Right lobe of liver (tissue), 6 donors: ENCODE measurements around the gene EIF3B. TPM values are rescaled to one million over a fixed set of nuclear protein-coding genes. Genes with fewer than 3 reads are reported as not detected.
"Not testable (repeated sequence)": the region's sequence is repeated elsewhere in the genome, so short reads cannot be mapped to it uniquely, and the experiment has no call there.

Experiments used
- ATAC-seq, 4 donors: fragments of 200-7000 bp; cut with Tn5 transposase; one replicate each; pipeline ENCODE4 v1.9.1; 2020; ENCODE audit warnings: mild to moderate bottlenecking in 4 of 4, moderate library complexity in 4 of 4
- DNase-seq, 3 donors: peaks; one replicate each; pipeline ENCODE4 v3.0.0-alpha.2; 2020
- H3K27ac ChIP-seq, 3 donors: fragments of 200-600 bp; one replicate each; pipeline ENCODE4 v1.8.0; 2022
- H3K27me3 ChIP-seq, 2 donors: fragments of 200-600 bp; one replicate each; pipeline ENCODE4 v1.8.0; 2022
- H3K36me3 ChIP-seq, 4 donors: fragments of 200-600 bp; sonication (generic) in 1 of 4; one replicate each; pipeline versions ENCODE4 v1.5.1 to v1.8.0; 2017 to 2022; ENCODE audit warnings: control low read depth in 1 of 4
- H3K4me1 ChIP-seq, 4 donors: fragments of 200-600 bp; sonication (generic) in 1 of 4; one replicate each; pipeline versions ENCODE4 v1.5.1 to v1.8.0; 2017 to 2022; ENCODE audit warnings: control low read depth in 1 of 4
- H3K4me3 ChIP-seq, 3 donors: fragments of 200-600 bp; one replicate each; pipeline ENCODE4 v1.8.0; 2022
- H3K9me3 ChIP-seq, 4 donors: fragments of 200-600 bp; sonication (generic) in 1 of 4; one replicate each; pipeline versions ENCODE4 v1.5.1 to v1.8.0; 2017 to 2022; ENCODE audit warnings: control low read depth in 1 of 4
- CTCF ChIP-seq, 4 donors: fragments of 200-600 bp in 3 of 4; fragments of 450-650 bp in 1 of 4; IDR thresholded peaks; one replicate each; pipeline versions ENCODE4 v1.5.1 to v1.8.0; 2016 to 2022; ENCODE audit warnings: antibody characterized with exemption in 4 of 4, mild to moderate bottlenecking in 2 of 4
- POLR2A ChIP-seq: fragments of 450-650 bp; IDR thresholded peaks from one replicate; pipeline ENCODE4 v1.6.1; 2017; ENCODE audit warnings: antibody characterized with exemption, mild to moderate bottlenecking
- WGBS: methylation state at CpG from one replicate; pipeline ENCODE4 v1.1.6; 2018; ENCODE audit warnings: low coverage, low lambda C conversion rate; ENCODE audit not compliant: insufficient coverage; ENCODE audit errors: missing lambda C conversion rate; 5-methylcytosine and 5-hydroxymethylcytosine counted together
- intact Hi-C, 2 donors: fragments of 100-400 bp; cut with DNase I; formaldehyde crosslinking; loops; one replicate each; pipeline versions ENCODE4 v1.11.2 to v1.14.1; 2022
- total RNA-seq, 6 experiments: library from RNA; depleted of rRNA in 2 of 6; stranded (reverse); fragments of >200 nt in 2 of 6; fragmentation: NEBNext Ultra II Directional in 3 of 6; extraction: Animal tissue kit (Norgen Biotek cat#: 25700) in 3 of 6; gene quantifications; one replicate each; pipeline versions ENCODE4 v1.1.0 to v1.2.4, GENCODE V29; 2016 to 2023
- donor health status: DM: no; HTN: yes; CAD: no.
- donor health status: DM: no; HTN: no; CAD: no.
- donor health status: DM: no; HTN: no; CAD: no.
- donor health status: DM: no; HTN: yes; CAD: no.
- donor health status: DM: no; HTN: yes; CAD: no.

Gene EIF3B
- total RNA-seq, 6 experiments from 2014 or later = 61.6 to 93.3 (median 68.3) TPM

DNA sequence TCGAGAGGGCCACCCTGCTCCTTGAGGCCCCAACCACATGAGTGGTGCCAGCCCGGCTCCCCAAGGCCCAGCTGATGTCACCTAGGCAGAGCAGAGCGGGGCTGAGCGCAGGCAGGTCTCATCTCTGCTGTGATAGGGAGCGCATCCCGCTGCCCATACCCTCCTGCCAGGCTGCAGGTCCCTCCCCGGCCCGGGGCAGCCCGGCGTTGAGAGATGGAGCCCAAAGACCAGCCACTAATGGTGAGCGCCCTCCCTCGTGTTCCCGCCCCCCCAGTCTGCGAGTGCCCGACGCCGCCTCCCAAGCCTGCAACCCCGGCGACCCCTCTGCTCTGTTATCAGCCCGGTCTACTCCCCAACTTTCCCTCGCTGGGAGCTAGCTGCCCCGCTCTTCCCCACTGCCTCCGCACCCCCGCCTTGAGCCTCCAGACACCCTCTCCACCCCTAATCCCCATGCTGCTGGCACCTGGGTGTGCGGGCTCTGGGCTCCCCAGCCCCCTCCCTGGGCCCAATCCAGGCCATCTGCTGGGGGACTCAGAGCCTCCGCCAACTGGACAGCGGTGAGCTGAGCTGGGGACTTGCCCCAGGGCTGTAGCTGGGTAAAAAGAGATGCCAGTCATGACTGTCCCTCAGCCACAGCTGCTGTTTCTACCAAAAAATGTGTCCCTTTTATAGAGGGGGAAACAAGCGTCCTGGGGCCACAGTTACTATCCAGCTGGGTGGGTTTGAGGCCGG is 29.1 kb downstream of the EIF3B start:
- H3K4me3 ChIP-seq = no peak overlapping the region

GRCh38 chr7:2384354-2385243 is 30.0 kb downstream of the EIF3B start:
- ATAC-seq (no peak), DNase-seq (no peak)
- no peaks in the 10 kb centered on the region for H3K4me1 ChIP-seq
- no peaks in the 10 kb centered on the region for H3K9me3 ChIP-seq
- no peak overlapping the region for H3K4me3 ChIP-seq
- no peak overlapping the region for H3K27ac ChIP-seq
- no peaks in the 10 kb centered on the region for H3K27me3 ChIP-seq
- H3K36me3 ChIP-seq = peaks cover 0 to 18% (median 9%) of the 10 kb centered on the region in 4 donors
- 76% methylated on average over 4 of the region's 19 CpGs for WGBS
- intact Hi-C loops = no loop called here
- TF ChIP-seq CTCF (IDR thresholded peaks at IDR 0.05) (no peak), POLR2A (no peak)

More for the DNA sequence above, 29.1 kb downstream of the EIF3B start:
- H3K4me1 ChIP-seq = no peaks in the 10 kb centered on the region
- no peak overlapping the region for H3K27ac ChIP-seq
- H3K36me3 ChIP-seq = peaks cover 0 to 26% (median 14%) of the 10 kb centered on the region in 4 donors
- TF ChIP-seq CTCF (IDR thresholded peaks at IDR 0.05) (no peak), POLR2A (no peak)
- no peak for DNase-seq
- 83% methylated on average over 4 of the region's 29 CpGs for WGBS
- no peak for ATAC-seq
- H3K9me3 ChIP-seq = no peaks in the 10 kb centered on the region
- intact Hi-C loops = no loop called here
- no peaks in the 10 kb centered on the region for H3K27me3 ChIP-seq

DNA sequence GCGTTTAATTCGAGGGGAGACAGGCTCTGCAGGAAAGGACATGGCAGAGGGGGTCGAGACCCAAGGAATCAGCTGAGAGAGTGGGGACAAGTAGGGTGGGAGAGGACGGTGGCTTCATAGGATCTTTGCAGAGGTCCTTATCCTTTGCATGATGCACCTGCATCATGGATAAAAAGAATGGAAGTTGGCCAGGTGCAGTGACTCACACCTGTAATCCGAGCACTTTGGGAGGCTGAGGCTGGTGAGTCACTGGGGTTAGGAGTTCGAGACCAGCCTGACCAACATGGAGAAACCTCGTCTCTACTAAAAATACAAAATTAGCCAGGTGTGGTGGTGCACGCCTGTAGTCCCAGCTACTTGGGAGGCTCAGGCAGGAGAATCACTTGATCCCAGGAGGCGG is 31.5 kb downstream of the EIF3B start:
- 81% methylated on average over 5 of the region's 9 CpGs for WGBS
- H3K4me3 ChIP-seq, ATAC-seq, H3K4me1 ChIP-seq, H3K9me3 ChIP-seq, H3K27me3 ChIP-seq, H3K27ac ChIP-seq, DNase-seq, H3K36me3 ChIP-seq, intact Hi-C loops: not testable (repeated sequence)

GRCh38 chr7:2386964-2387669 is 32.5 kb downstream of the EIF3B start:
- 82% methylated on average over 7 of the region's 17 CpGs for WGBS
- H3K27ac ChIP-seq = no peak overlapping the region
- H3K27me3 ChIP-seq = no peaks in the 10 kb centered on the region
- H3K9me3 ChIP-seq = no peaks in the 10 kb centered on the region
- intact Hi-C loops = no loop called here
- ATAC-seq (no peak), DNase-seq (no peak)
- no peaks in the 10 kb centered on the region for H3K36me3 ChIP-seq
- no peaks in the 10 kb centered on the region for H3K4me1 ChIP-seq
- H3K4me3 ChIP-seq = no peak overlapping the region
- TF ChIP-seq POLR2A (no peak), CTCF (IDR thresholded peaks at IDR 0.05) (no peak)
